Cardiac fibroblast (primary cell): Measurements from ENCODE around the gene EIF2B5.

ENCODE experiments used
- DNase-seq, 2 donors: peaks; one replicate each; pipeline versions ENCODE4 v3.0.0 to v3.0.0-alpha.2; 2010; ENCODE audit warnings: low read depth in 2 of 2
- H3K4me3 ChIP-seq, 2 donors: replicated peaks in 1 of 2; 1 replicate in 1 of 2; 2 replicates in 1 of 2; pipeline ENCODE4 v1.5.1; 2011; ENCODE audit warnings: low read depth in 2 of 2, low read length in 2 of 2, mild to moderate bottlenecking in 2 of 2, moderate library complexity in 1 of 2
- CTCF ChIP-seq: IDR thresholded peaks from one replicate; pipeline ENCODE4 v1.5.1; 2011; ENCODE audit warnings: low read depth, mild to moderate bottlenecking, low read length, inconsistent platforms

The EIF2B5 gene

DNA sequence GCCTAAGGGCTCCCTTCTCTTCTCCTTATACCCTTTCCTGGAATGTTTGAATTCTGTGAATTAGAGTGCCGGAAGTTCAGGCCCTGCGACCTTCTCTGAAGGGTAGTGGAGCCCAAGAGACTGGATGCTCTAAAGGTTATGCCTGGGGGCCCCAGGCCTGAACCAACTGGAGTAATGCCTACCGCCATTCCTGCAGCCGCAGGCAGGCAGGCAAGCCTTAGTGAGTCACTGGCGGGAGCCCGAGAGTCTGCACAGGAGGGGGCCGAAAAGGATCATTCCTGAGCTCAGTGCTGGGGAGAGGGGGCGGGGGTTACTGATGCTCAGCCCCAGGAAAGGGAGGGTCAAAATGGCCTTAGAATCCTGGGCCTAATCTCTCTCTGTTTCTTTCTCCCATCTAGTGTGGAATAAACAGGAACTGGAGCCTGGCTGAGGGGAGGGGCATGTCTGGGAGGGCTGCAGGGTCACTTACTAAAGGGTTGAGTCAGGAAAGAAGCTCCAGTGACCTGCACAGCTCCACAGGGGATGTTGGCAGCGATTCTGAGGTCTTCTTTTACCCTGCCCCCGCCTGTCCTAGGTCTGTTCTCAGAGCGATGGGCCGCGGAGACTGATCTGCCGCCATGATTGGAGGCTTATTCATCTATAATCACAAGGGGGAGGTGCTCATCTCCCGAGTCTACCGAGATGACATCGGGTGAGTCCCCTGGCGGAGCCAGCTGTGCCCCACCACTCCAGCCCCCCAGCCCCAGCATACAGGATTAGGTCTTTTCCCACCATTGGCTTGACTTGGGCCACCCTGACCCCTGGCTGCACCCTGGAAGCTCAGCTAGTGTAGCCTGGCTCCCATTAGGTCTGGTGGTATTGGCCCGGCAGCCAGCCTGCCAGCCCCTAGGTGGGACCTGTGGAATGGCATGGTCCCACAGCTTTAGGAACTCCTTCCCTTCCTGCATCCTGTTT lies 41.5 kb downstream of the EIF2B5 start:
- TF ChIP-seq CTCF, result no peak
- H3K4me3 ChIP-seq, result peak overlapping the region; percentile 98 to 99
- DNase-seq, result peak; percentile 95 to 97

DNA sequence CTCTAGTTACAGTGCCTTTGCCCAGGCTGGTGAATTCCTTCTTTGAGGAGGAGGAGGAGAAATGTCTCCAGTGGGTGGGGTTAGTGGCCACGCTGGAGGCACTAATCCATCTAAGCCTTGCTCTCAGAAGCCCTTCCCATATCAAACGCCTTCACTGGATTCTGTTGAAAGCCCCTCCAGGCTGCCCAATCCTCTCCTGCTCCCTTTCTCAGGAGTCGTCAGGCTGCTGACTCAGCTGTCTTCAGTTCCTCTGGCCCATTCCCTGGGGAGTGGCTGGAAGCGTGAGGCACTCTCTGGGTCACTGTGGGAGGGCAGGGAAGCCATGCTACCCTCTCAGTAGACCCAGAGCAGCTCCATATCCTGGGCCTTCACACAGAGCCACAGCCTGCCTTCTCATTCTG lies 42.2 kb downstream of the EIF2B5 start:
- peak; percentile 69 to 77 for DNase-seq
- peak overlapping the region; percentile 98 to 99 for H3K4me3 ChIP-seq
- no peak for TF ChIP-seq CTCF

DNA sequence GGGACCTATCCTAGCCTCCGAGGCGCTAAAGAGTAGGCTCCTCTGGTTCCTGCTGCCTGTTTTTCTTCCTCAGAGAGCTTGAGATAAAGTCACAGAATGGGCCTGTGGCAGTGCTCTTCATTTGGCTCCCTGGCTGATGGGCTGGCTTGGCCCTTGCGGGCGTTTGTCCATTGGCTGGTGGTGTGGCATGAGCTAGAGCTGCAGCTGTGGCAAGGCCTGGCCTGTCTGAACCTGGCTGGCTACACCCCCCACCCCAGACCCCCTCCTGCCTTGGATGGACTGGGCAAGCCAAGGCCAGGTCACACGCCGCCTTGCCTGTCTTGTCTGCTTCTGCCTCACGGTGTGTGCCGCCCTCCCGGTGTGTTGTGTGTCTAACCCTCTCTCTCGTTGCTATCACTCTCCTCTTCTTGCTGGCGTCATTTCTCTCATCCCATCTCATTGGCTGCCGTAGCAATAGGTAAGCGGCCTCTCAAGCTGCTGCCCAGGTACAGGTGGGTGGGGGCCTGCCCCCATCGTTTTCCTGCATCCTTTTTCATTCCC lies 42.7 kb downstream of the EIF2B5 start:
- TF ChIP-seq CTCF, result no peak
- H3K4me3 ChIP-seq, result peak overlapping the region; percentile 98 to 99

DNA sequence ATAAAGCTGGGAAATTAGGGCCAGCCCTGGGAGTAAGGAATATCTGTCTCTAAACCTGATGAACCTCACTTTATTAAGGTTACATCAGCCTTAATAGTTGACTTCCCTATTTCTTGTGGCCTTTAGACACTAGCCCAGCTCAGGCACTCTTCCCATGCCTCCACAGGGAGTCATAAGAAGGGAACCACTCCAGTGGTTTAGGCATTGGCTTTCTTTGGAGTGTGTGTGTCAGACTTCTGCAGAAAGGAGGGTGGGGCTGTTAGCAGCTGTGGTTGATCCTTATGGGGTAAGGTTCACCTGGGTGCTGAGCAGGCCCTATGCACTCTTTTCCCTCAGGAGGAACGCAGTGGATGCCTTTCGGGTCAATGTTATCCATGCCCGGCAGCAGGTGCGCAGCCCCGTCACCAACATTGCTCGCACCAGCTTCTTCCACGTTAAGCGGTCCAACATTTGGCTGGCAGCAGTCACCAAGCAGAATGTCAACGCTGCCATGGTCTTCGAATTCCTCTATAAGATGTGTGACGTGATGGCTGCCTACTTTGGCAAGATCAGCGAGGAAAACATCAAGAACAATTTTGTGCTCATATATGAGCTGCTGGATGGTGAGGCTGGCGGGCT lies 43.5 kb downstream of the EIF2B5 start:
- TF ChIP-seq CTCF, result no peak
- no peak for DNase-seq
- no peak overlapping the region for H3K4me3 ChIP-seq

More for the DNA sequence above, 42.7 kb downstream of the EIF2B5 start:
- DNase-seq, result no peak

- peak; percentile 79 to 83 for DNase-seq
- no peak for TF ChIP-seq CTCF
- H3K4me3 ChIP-seq, result no peak overlapping the region
Observed at GRCh38 chr3:184180165-184180564, 45.0 kb downstream of the EIF2B5 start.

- TF ChIP-seq CTCF, result no peak
- DNase-seq, result no peak
- no peak overlapping the region for H3K4me3 ChIP-seq
Observed at GRCh38 chr3:184181596-184181995, 46.4 kb downstream of the EIF2B5 start.
